Thyroid gland (tissue), 4 donors: ENCODE results near the gene APOL5. TPM values are rescaled to one million over a fixed set of nuclear protein-coding genes. Genes with fewer than 3 reads are reported as not detected.

ENCODE experiments used
- DNase-seq, 2 donors: peaks; one replicate each; pipeline ENCODE4 v3.0.0-alpha.2; 2019
- H3K27ac ChIP-seq, 3 donors: fragments of 200-600 bp; sonication (generic); 1 replicate in 2 of 3; 2 replicates in 1 of 3; pipeline ENCODE4 v1.5.1; 2016 to 2019; ENCODE audit warnings: mild to moderate bottlenecking in 1 of 3, moderate library complexity in 1 of 3
- H3K27me3 ChIP-seq: fragments of 200-600 bp; sonication (generic); one replicate; pipeline ENCODE4 v1.5.1; 2019
- H3K36me3 ChIP-seq, 2 donors: fragments of 200-600 bp; sonication (generic); one replicate each; pipeline ENCODE4 v1.5.1; 2016 to 2019
- H3K4me1 ChIP-seq, 2 donors: fragments of 200-600 bp; sonication (generic); one replicate each; pipeline ENCODE4 v1.5.1; 2017 to 2019
- H3K4me3 ChIP-seq, 3 donors: fragments of 200-600 bp; sonication (generic); replicated peaks in 1 of 3; 1 replicate in 2 of 3; 2 replicates in 1 of 3; pipeline ENCODE4 v1.5.1; 2016; ENCODE audit warnings: mild to moderate bottlenecking in 1 of 3
- H3K9me3 ChIP-seq: fragments of 200-600 bp; sonication (generic); one replicate; pipeline ENCODE4 v1.5.1; 2017
- POLR2A ChIP-seq, 2 donors: fragments of 450-650 bp; IDR thresholded peaks; one replicate each; pipeline ENCODE4 v1.6.1; 2017; ENCODE audit warnings: antibody characterized with exemption in 2 of 2, mild to moderate bottlenecking in 2 of 2, moderate library complexity in 1 of 2
- WGBS, 2 donors: methylation state at CpG; one replicate each; pipeline ENCODE4 v1.1.5; 2017; 5-methylcytosine and 5-hydroxymethylcytosine counted together
- intact Hi-C: fragments of 100-400 bp; cut with DNase I; formaldehyde crosslinking; loops from one replicate; pipeline ENCODE4 v1.15.1; 2023
- total RNA-seq, 4 donors: library from RNA; depleted of rRNA; stranded (reverse); fragments of >200 nt; gene quantifications; one replicate each; pipeline ENCODE4 v1.2.3, GENCODE V29; 2016
- TF ChIP-seq, protein P1 (sequence below), 6 experiments: fragments of 200-600 bp in 3 of 6; fragments of 450-650 bp in 3 of 6; sonication (generic) in 3 of 6; IDR thresholded peaks; one replicate each; pipeline ENCODE4 v1.5.1; 2016 to 2019; ENCODE audit warnings: antibody characterized with exemption in 6 of 6, mild to moderate bottlenecking in 2 of 6, inconsistent platforms in 1 of 6, moderate library complexity in 1 of 6

Gene APOL5
- total RNA-seq, 4 donors from 2014 or later = not detected

DNA sequence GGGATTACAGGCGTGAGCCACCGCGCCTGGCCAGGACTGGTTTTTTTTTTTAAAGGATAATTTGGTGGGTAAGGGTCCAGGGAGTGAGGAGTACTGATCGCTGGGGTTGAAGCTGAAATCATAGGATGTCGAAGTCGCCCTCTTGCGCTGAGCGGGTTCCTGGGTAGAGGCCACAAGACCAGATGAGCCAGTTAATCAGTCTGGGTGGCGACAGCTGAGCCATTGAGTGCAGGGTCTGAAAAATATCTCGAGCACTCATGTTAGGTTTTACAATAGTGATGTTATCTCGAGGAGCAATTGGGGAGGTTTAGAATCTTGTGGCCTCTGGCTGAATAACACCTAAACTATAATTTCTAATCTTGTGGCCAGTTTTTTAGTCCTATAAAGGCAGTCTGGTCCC is 7.8 kb downstream of the APOL5 start:
- Histone ChIP-seq H3K4me3 (no peak overlapping the region), H3K27ac (no peak overlapping the region), H3K36me3 (no peaks in the 10 kb centered on the region), H3K9me3 (no peaks in the 10 kb centered on the region), H3K27me3 (no peaks in the 10 kb centered on the region), H3K4me1 (no peaks in the 10 kb centered on the region)
- TF ChIP-seq POLR2A (IDR thresholded peaks at IDR 0.05) = no peak
- TF ChIP-seq, protein P1, sequence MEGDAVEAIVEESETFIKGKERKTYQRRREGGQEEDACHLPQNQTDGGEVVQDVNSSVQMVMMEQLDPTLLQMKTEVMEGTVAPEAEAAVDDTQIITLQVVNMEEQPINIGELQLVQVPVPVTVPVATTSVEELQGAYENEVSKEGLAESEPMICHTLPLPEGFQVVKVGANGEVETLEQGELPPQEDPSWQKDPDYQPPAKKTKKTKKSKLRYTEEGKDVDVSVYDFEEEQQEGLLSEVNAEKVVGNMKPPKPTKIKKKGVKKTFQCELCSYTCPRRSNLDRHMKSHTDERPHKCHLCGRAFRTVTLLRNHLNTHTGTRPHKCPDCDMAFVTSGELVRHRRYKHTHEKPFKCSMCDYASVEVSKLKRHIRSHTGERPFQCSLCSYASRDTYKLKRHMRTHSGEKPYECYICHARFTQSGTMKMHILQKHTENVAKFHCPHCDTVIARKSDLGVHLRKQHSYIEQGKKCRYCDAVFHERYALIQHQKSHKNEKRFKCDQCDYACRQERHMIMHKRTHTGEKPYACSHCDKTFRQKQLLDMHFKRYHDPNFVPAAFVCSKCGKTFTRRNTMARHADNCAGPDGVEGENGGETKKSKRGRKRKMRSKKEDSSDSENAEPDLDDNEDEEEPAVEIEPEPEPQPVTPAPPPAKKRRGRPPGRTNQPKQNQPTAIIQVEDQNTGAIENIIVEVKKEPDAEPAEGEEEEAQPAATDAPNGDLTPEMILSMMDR (IDR thresholded peaks at IDR 0.05) = no peak
- WGBS, 2 donors = 93 to 95% methylated on average over 11 of the region's 11 CpGs
- no peak for DNase-seq
- intact Hi-C loops = no loop called here

DNA sequence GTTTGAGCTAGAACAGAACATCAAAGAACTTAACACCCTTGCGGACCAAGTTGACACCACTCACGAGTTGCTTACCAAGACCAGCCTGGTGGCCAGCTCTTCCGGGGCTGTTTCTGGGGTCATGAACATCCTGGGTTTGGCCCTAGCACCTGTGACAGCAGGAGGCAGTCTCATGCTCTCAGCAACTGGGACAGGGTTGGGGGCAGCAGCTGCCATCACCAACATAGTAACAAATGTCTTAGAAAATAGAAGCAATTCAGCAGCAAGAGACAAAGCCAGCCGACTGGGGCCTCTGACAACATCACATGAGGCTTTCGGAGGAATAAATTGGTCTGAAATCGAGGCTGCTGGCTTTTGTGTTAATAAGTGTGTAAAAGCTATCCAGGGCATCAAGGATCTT is 8.7 kb downstream of the APOL5 start:
- Histone ChIP-seq H3K4me1 (no peaks in the 10 kb centered on the region), H3K9me3 (no peaks in the 10 kb centered on the region), H3K36me3 (no peaks in the 10 kb centered on the region), H3K4me3 (no peak overlapping the region), H3K27me3 (no peaks in the 10 kb centered on the region), H3K27ac (no peak overlapping the region)
- DNase-seq = no peak
- 83 to 90% methylated on average over 6 of the region's 6 CpGs for WGBS, 2 donors
- TF ChIP-seq, protein P1 (IDR thresholded peaks at IDR 0.05) = no peak
- TF ChIP-seq POLR2A (IDR thresholded peaks at IDR 0.05) = no peak
- intact Hi-C loops = no loop called here

DNA sequence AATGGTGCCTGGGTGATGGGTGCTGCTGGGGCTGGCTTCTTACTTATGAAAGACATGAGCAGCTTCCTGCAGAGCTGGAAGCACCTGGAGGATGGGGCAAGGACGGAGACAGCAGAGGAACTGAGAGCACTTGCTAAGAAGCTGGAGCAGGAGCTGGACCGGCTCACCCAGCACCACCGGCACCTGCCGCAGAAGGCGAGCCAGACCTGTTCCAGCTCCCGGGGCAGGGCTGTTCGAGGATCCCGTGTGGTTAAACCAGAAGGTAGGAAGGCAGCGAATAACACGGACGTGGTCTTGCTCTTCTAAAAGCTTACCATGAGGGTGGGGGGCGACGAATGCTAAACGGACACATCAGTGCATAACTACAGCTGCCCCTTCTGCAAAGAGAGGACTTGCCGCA is 9.3 kb downstream of the APOL5 start:
- intact Hi-C loops = no loop called here
- TF ChIP-seq, protein P1 (IDR thresholded peaks at IDR 0.05) = no peak
- TF ChIP-seq POLR2A (IDR thresholded peaks at IDR 0.05) = no peak

DNA sequence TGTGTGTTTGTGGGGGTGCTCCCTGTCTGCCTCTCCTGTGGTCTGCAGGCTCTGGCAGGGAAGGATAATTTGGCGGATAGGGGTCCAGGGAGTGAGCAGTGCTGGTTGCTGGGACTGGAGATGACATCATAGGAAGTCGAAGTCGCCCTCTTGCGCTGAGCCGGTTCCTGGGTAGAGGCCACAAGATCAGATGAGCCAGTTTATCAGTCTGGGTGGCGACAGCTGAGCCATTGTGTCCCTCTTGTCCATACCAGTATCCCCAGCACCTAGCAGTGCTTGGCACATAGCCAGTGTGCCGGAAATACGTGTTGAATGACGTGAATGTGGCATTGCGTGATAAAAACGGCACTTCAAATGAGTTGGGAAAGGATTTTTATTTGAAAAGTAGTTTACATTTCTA is 9.8 kb downstream of the APOL5 start:
- DNase-seq = no peak
- intact Hi-C loops = no loop called here
- WGBS, 2 donors = 86 to 87% methylated on average over 11 of the region's 11 CpGs

More for the DNA sequence above, 9.3 kb downstream of the APOL5 start:
- H3K9me3 ChIP-seq = no peaks in the 10 kb centered on the region
- WGBS, 2 donors = 85 to 91% methylated on average over 15 of the region's 15 CpGs
- no peak overlapping the region for H3K4me3 ChIP-seq
- no peak for DNase-seq
- H3K27ac ChIP-seq = no peak overlapping the region
- H3K4me1 ChIP-seq = no peaks in the 10 kb centered on the region
- H3K36me3 ChIP-seq = no peaks in the 10 kb centered on the region
- H3K27me3 ChIP-seq = no peaks in the 10 kb centered on the region

DNA sequence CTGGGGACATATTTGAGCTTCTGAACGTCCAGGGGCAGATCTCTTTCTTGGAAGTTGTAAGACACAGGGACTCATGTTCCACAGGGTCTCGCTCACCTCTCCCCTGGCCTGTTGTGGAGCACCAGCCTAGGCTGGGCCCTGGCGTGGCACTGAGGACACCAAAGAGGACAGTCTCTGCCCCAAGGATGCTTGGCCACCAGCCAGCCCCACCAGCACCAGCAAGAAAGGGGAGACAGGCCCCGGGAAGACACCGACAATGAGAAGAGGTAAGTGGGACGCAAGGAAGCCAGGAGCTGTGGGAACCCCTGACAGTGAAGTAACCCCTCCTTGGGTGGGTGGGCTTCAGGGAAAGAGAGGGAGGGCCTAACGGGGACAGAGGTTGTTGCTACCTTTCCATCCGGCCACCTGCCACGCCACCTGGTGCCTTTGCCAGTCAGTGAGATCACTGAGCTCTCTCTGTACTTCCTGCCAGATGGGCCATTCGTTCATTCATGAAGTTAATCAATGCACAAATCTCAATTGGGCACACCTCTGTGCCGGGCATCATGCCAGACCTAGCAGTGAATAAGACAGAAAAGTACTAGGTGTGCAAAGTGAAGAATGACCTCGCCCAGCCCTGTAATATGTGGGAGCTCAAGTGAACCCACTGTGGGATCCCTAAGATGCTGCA is 11.1 kb downstream of the APOL5 start:
- intact Hi-C loops = no loop called here
- no peaks in the 10 kb centered on the region for H3K27me3 ChIP-seq
- 88% methylated on average over 12 of the region's 12 CpGs for WGBS, 2 donors
- no peaks in the 10 kb centered on the region for H3K4me1 ChIP-seq
- no peaks in the 10 kb centered on the region for H3K36me3 ChIP-seq
- no peaks in the 10 kb centered on the region for H3K9me3 ChIP-seq
- no peak overlapping the region for H3K4me3 ChIP-seq
- TF ChIP-seq POLR2A (IDR thresholded peaks at IDR 0.05) = no peak
- TF ChIP-seq, protein P1 (IDR thresholded peaks at IDR 0.05) = no peak
- no peak for DNase-seq
- no peak overlapping the region for H3K27ac ChIP-seq

More for the DNA sequence above, 9.8 kb downstream of the APOL5 start:
- H3K27me3 ChIP-seq = no peaks in the 10 kb centered on the region
- H3K36me3 ChIP-seq = no peaks in the 10 kb centered on the region
- no peaks in the 10 kb centered on the region for H3K9me3 ChIP-seq
- no peak overlapping the region for H3K4me3 ChIP-seq
- H3K4me1 ChIP-seq = no peaks in the 10 kb centered on the region
- H3K27ac ChIP-seq = no peak overlapping the region
- TF ChIP-seq POLR2A (IDR thresholded peaks at IDR 0.05) = no peak
- TF ChIP-seq, protein P1 (IDR thresholded peaks at IDR 0.05) = no peak
